Mesendoderm (in vitro differentiated cells): Measurements from ENCODE around the gene TAF11.

Experiments
- DNase-seq: peaks from one replicate; pipeline ENCODE4 v3.0.0; 2013
- H2AK5ac ChIP-seq: 2 replicates; pipeline ENCODE4 v1.6.1; 2013; ENCODE audit warnings: low read length, inconsistent platforms
- H2BK120ac ChIP-seq: 2 replicates; pipeline ENCODE4 v1.6.1; 2013; ENCODE audit warnings: low read depth, mild to moderate bottlenecking, low read length, moderate library complexity, mixed read lengths
- H2BK15ac ChIP-seq: replicated peaks from 2 replicates; pipeline ENCODE4 v1.6.1; 2013; ENCODE audit warnings: low read depth, mild to moderate bottlenecking, moderate library complexity
- H2BK5ac ChIP-seq: 2 replicates; pipeline ENCODE4 v1.6.1; 2013; ENCODE audit warnings: low read length, inconsistent platforms
- H3K18ac ChIP-seq: 2 replicates; pipeline ENCODE4 v1.6.1; 2013; ENCODE audit warnings: mild to moderate bottlenecking, low read length, mixed read lengths
- H3K23ac ChIP-seq: one replicate; pipeline ENCODE4 v1.6.1; 2013; ENCODE audit warnings: low read length
- H3K27ac ChIP-seq: 2 replicates; pipeline ENCODE4 v1.5.1; 2013; ENCODE audit warnings: low read depth, mild to moderate bottlenecking, inconsistent platforms, low read length, moderate library complexity
- H3K27me3 ChIP-seq: 2 replicates; pipeline ENCODE4 v1.6.1; 2013; ENCODE audit warnings: low read length, control low read depth, mild to moderate bottlenecking, inconsistent platforms; ENCODE audit not compliant: insufficient read depth, poor library complexity
- H3K36me3 ChIP-seq: 2 replicates; pipeline ENCODE4 v1.6.1; 2013; ENCODE audit warnings: low read length, inconsistent platforms; ENCODE audit not compliant: control insufficient read depth, insufficient read depth
- H3K4ac ChIP-seq: one replicate; pipeline ENCODE4 v1.6.1; 2013; ENCODE audit warnings: low read depth, mild to moderate bottlenecking, low read length, moderate library complexity
- H3K4me1 ChIP-seq: 2 replicates; pipeline ENCODE4 v1.6.1; 2013; ENCODE audit warnings: low read depth, low read length, inconsistent platforms; ENCODE audit not compliant: control insufficient read depth
- H3K4me2 ChIP-seq: 2 replicates; pipeline ENCODE4 v1.6.1; 2013; ENCODE audit warnings: low read length
- H3K4me3 ChIP-seq: 2 replicates; pipeline ENCODE4 v1.5.1; 2013; ENCODE audit warnings: mild to moderate bottlenecking, low read length
- H3K56ac ChIP-seq: one replicate; pipeline ENCODE4 v1.6.1; 2013; ENCODE audit warnings: low read length
- H3K79me1 ChIP-seq: 2 replicates; pipeline ENCODE4 v1.6.1; 2013; ENCODE audit warnings: low read length, inconsistent platforms
- H3K79me2 ChIP-seq: 2 replicates; pipeline ENCODE4 v1.6.1; 2013; ENCODE audit warnings: mild to moderate bottlenecking, low read length; ENCODE audit not compliant: control insufficient read depth, insufficient read depth
- H3K9ac ChIP-seq: 2 replicates; pipeline ENCODE4 v1.6.1; 2013; ENCODE audit warnings: low read length, inconsistent platforms
- H4K5ac ChIP-seq: one replicate; pipeline ENCODE4 v1.6.1; 2013; ENCODE audit warnings: low read length
- H4K8ac ChIP-seq: one replicate; pipeline ENCODE4 v1.6.1; 2013; ENCODE audit warnings: low read depth, mild to moderate bottlenecking, control low read depth, low read length, moderate library complexity
- WGBS: extraction: QIAGEN DNeasy Blood & Tissue Kit; methylation state at CpG from one replicate; pipeline ENCODE4 v1.1.7; 2013; ENCODE audit warnings: low lambda C conversion rate, missing lambda C conversion rate; ENCODE audit not compliant: insufficient coverage; ENCODE audit errors: extremely low coverage; 5-methylcytosine and 5-hydroxymethylcytosine counted together

The TAF11 gene

GRCh38 chr6:34871853-34872252 is 16.0 kb downstream of the TAF11 start:
- Histone ChIP-seq H3K79me2 (no peaks in the 10 kb centered on the region), H2BK5ac (no peak overlapping the region), H3K23ac (no peak overlapping the region), H3K4ac (no peak overlapping the region), H3K79me1 (no peaks in the 10 kb centered on the region), H2BK120ac (no peak overlapping the region), H4K5ac (no peak overlapping the region), H3K56ac (no peak overlapping the region), H2AK5ac (no peak overlapping the region), H3K4me1 (no peaks in the 10 kb centered on the region), H3K4me3 (no peak overlapping the region), H3K9ac (no peak overlapping the region), H4K8ac (no peak overlapping the region), H3K27ac (no peak overlapping the region), H3K4me2 (no peak overlapping the region), H3K27me3 (no peaks in the 10 kb centered on the region), H2BK15ac (no peak overlapping the region), H3K18ac (no peak overlapping the region), H3K36me3 (peaks cover 12% of the 10 kb centered on the region)
- DNase-seq, result no peak
- WGBS, result no CpG with 5 or more reads among the region's 4 CpGs

GRCh38 chr6:34867484-34867883 is 20.4 kb downstream of the TAF11 start:
- no peak overlapping the region for H3K23ac ChIP-seq
- no peaks in the 10 kb centered on the region for H3K4me1 ChIP-seq
- H3K4ac ChIP-seq, result no peak overlapping the region
- no peak overlapping the region for H3K4me3 ChIP-seq
- no peaks in the 10 kb centered on the region for H3K79me2 ChIP-seq
- H3K27me3 ChIP-seq, result no peaks in the 10 kb centered on the region
- H3K36me3 ChIP-seq, result peaks cover 9% of the 10 kb centered on the region
- no peak overlapping the region for H3K18ac ChIP-seq
- H3K9ac ChIP-seq, result no peak overlapping the region
- no peak overlapping the region for H2BK5ac ChIP-seq
- no peaks in the 10 kb centered on the region for H3K79me1 ChIP-seq
- H2BK15ac ChIP-seq, result no peak overlapping the region
- H3K27ac ChIP-seq, result no peak overlapping the region
- no peak overlapping the region for H2BK120ac ChIP-seq
- no peak overlapping the region for H4K8ac ChIP-seq
- WGBS, result no CpG with 5 or more reads among the region's 3 CpGs
- no peak overlapping the region for H2AK5ac ChIP-seq
- H3K56ac ChIP-seq, result no peak overlapping the region
- DNase-seq, result peak; percentile 26
- H3K4me2 ChIP-seq, result no peak overlapping the region
- H4K5ac ChIP-seq, result no peak overlapping the region

GRCh38 chr6:34866509-34866908 is 21.3 kb downstream of the TAF11 start:
- no peak overlapping the region for H3K56ac ChIP-seq
- no peak overlapping the region for H4K8ac ChIP-seq
- no CpG with 5 or more reads among the region's 3 CpGs for WGBS
- no peak overlapping the region for H3K4me3 ChIP-seq
- H3K79me1 ChIP-seq, result no peaks in the 10 kb centered on the region
- H3K36me3 ChIP-seq, result peaks cover 6% of the 10 kb centered on the region
- H2AK5ac ChIP-seq, result no peak overlapping the region
- DNase-seq, result no peak
- H3K4me1 ChIP-seq, result no peaks in the 10 kb centered on the region
- no peaks in the 10 kb centered on the region for H3K27me3 ChIP-seq
- H2BK15ac ChIP-seq, result no peak overlapping the region
- H3K18ac ChIP-seq, result no peak overlapping the region
- H3K9ac ChIP-seq, result no peak overlapping the region
- no peak overlapping the region for H3K4me2 ChIP-seq
- no peak overlapping the region for H2BK120ac ChIP-seq
- no peak overlapping the region for H3K27ac ChIP-seq
- no peak overlapping the region for H3K23ac ChIP-seq
- H2BK5ac ChIP-seq, result no peak overlapping the region
- no peaks in the 10 kb centered on the region for H3K79me2 ChIP-seq
- H4K5ac ChIP-seq, result no peak overlapping the region
- no peak overlapping the region for H3K4ac ChIP-seq

- WGBS, result 100% methylated on average over 1 of the region's 3 CpGs
- Histone ChIP-seq H3K27ac (no peak overlapping the region), H4K8ac (no peak overlapping the region), H3K4me1 (no peaks in the 10 kb centered on the region), H3K27me3 (no peaks in the 10 kb centered on the region), H2BK15ac (no peak overlapping the region), H2BK120ac (no peak overlapping the region), H3K4ac (no peak overlapping the region), H3K9ac (no peak overlapping the region), H2AK5ac (no peak overlapping the region), H3K79me1 (no peaks in the 10 kb centered on the region), H3K18ac (no peak overlapping the region), H3K36me3 (peaks cover 2% of the 10 kb centered on the region), H3K79me2 (no peaks in the 10 kb centered on the region), H3K56ac (no peak overlapping the region), H3K23ac (no peak overlapping the region), H2BK5ac (no peak overlapping the region), H3K4me3 (no peak overlapping the region), H3K4me2 (no peak overlapping the region), H4K5ac (no peak overlapping the region)
- no peak for DNase-seq
Observed at GRCh38 chr6:34865107-34865506, 22.7 kb downstream of the TAF11 start.

- H2BK120ac ChIP-seq, result no peak overlapping the region
- H3K27ac ChIP-seq, result no peak overlapping the region
- H2BK5ac ChIP-seq, result no peak overlapping the region
- H3K18ac ChIP-seq, result no peak overlapping the region
- no peak overlapping the region for H4K5ac ChIP-seq
- H3K4me2 ChIP-seq, result no peak overlapping the region
- no peaks in the 10 kb centered on the region for H3K79me2 ChIP-seq
- no peak overlapping the region for H3K23ac ChIP-seq
- no peaks in the 10 kb centered on the region for H3K79me1 ChIP-seq
- no peak overlapping the region for H3K4ac ChIP-seq
- no peak overlapping the region for H2AK5ac ChIP-seq
- no CpG with 5 or more reads among the region's 4 CpGs for WGBS
- H3K4me3 ChIP-seq, result no peak overlapping the region
- no peak overlapping the region for H4K8ac ChIP-seq
- no peaks in the 10 kb centered on the region for H3K4me1 ChIP-seq
- H3K36me3 ChIP-seq, result peaks cover 5% of the 10 kb centered on the region
- H3K56ac ChIP-seq, result no peak overlapping the region
- no peaks in the 10 kb centered on the region for H3K27me3 ChIP-seq
- no peak for DNase-seq
- no peak overlapping the region for H2BK15ac ChIP-seq
- no peak overlapping the region for H3K9ac ChIP-seq
Observed at GRCh38 chr6:34864007-34864406, 23.8 kb downstream of the TAF11 start.

- no CpG with 5 or more reads among the region's 1 CpG for WGBS
- Histone ChIP-seq H3K9ac (no peak overlapping the region), H3K4me1 (no peaks in the 10 kb centered on the region), H3K79me1 (no peaks in the 10 kb centered on the region), H3K56ac (no peak overlapping the region), H2BK15ac (no peak overlapping the region), H3K4me3 (no peak overlapping the region), H3K4me2 (no peak overlapping the region), H2BK120ac (no peak overlapping the region), H2BK5ac (no peak overlapping the region), H3K36me3 (peaks cover 3% of the 10 kb centered on the region), H4K5ac (no peak overlapping the region), H3K4ac (no peak overlapping the region), H3K18ac (no peak overlapping the region), H3K23ac (no peak overlapping the region), H3K27me3 (no peaks in the 10 kb centered on the region), H3K27ac (no peak overlapping the region), H4K8ac (no peak overlapping the region), H3K79me2 (no peaks in the 10 kb centered on the region), H2AK5ac (no peak overlapping the region)
- DNase-seq, result no peak
Observed at GRCh38 chr6:34860776-34861175, 27.1 kb downstream of the TAF11 start.
